ENCODE measurements around the gene ANKRD12. TPM values are rescaled to one million over a fixed set of nuclear protein-coding genes. Genes with fewer than 3 reads are reported as not detected.
A peak's percentile ranks its signal among the peaks of the same experiment; 100 is the strongest.

ANKRD12 gene
- total RNA-seq, 1 experiment from 2014 or later, result 31.6 TPM

- Histone ChIP-seq H3K9me2 (ENCODE audit: insufficient read depth) (no peaks in the 10 kb centered on the region), H3F3A (ENCODE audit: insufficient read depth, low read depth) (no peaks in the 10 kb centered on the region), H3K4me1 (replicated peaks; ENCODE audit: insufficient read depth) (0 out of 2 replicates have a peak, but pooled peaks cover 8% of the 10 kb centered on the region), H3K4me3 (no peak overlapping the region), H2AFZ (no peak overlapping the region), H3K9me3 (ENCODE audit: insufficient read depth, low read depth) (no peaks in the 10 kb centered on the region; the same call in 1 of the 2 replicates), H3K27ac (no peak overlapping the region), H3K36me3 (ENCODE audit: low read depth) (no peaks in the 10 kb centered on the region), H4K20me1 (ENCODE audit: insufficient read depth) (no peaks in the 10 kb centered on the region), H3K27me3 (ENCODE audit: insufficient read depth, low read depth) (no peaks in the 10 kb centered on the region), H3K4me2 (no peak overlapping the region), H3K79me2 (ENCODE audit: low read depth) (no peaks in the 10 kb centered on the region)
- DNase-seq, result peak in 1 of 2 experiments; percentile 63
- intact Hi-C loops (cut with micrococcal nuclease; ENCODE audit: unreplicated experiment), result no loop called here
- ChIA-PET POLR2A (ENCODE audit: unreplicated experiment) (interaction anchor here (0.6 kb wide), 1 partner anchor 438 kb away, joined by 3 read pairs; no protein-coding TSS in a partner anchor), CTCF (no interaction called here)
- BruUV-seq (replicated peaks), result no TSS peak
- no peak for TF ChIP-seq EZH2 (IDR thresholded peaks at IDR 0.05; ENCODE audit: low read depth)
- TF ChIP-seq CTCF (conservative IDR thresholded peaks at IDR 0.05), result no peak
Observed at GRCh38 chr18:9296233-9297006, 159.8 kb downstream of the ANKRD12 start.

GRCh38 chr18:9297007-9297393 lies 160.4 kb downstream of the ANKRD12 start:
- H3K27ac ChIP-seq, result no peak overlapping the region
- POLR2A ChIA-PET (ENCODE audit: unreplicated experiment), result no interaction called here
- CTCF ChIA-PET, result no interaction called here
- no peak overlapping the region for H3K4me3 ChIP-seq
- no peak for TF ChIP-seq CTCF (conservative IDR thresholded peaks at IDR 0.05)
- TF ChIP-seq EZH2 (IDR thresholded peaks at IDR 0.05; ENCODE audit: low read depth), result no peak
- no TSS peak for BruUV-seq (replicated peaks)
- no peaks in the 10 kb centered on the region for H3K9me2 ChIP-seq (ENCODE audit: insufficient read depth)
- no peaks in the 10 kb centered on the region; the same call in 1 of the 2 replicates for H3K9me3 ChIP-seq (ENCODE audit: insufficient read depth, low read depth)
- no peak overlapping the region for H2AFZ ChIP-seq
- H3K4me2 ChIP-seq, result no peak overlapping the region
- 0 out of 2 replicates have a peak, but pooled peaks cover 8% of the 10 kb centered on the region for H3K4me1 ChIP-seq (replicated peaks; ENCODE audit: insufficient read depth)
- no peaks in the 10 kb centered on the region for H4K20me1 ChIP-seq (ENCODE audit: insufficient read depth)
- no peaks in the 10 kb centered on the region for H3K79me2 ChIP-seq (ENCODE audit: low read depth)
- H3K27me3 ChIP-seq (ENCODE audit: insufficient read depth, low read depth), result no peaks in the 10 kb centered on the region
- no peaks in the 10 kb centered on the region for H3F3A ChIP-seq (ENCODE audit: insufficient read depth, low read depth)
- intact Hi-C loops (cut with micrococcal nuclease; ENCODE audit: unreplicated experiment), result no loop called here
- DNase-seq, result no peak
- H3K36me3 ChIP-seq (ENCODE audit: low read depth), result no peaks in the 10 kb centered on the region

- ChIA-PET CTCF (no interaction called here), POLR2A (ENCODE audit: unreplicated experiment) (no interaction called here)
- H3K4me3 ChIP-seq, result no peak overlapping the region
- no peaks in the 10 kb centered on the region for H3K9me2 ChIP-seq (ENCODE audit: insufficient read depth)
- no TSS peak for BruUV-seq (replicated peaks)
- intact Hi-C loops (cut with micrococcal nuclease; ENCODE audit: unreplicated experiment), result no loop called here
- no peak overlapping the region for H3K27ac ChIP-seq
- H3K4me2 ChIP-seq, result no peak overlapping the region
- H3K9me3 ChIP-seq (ENCODE audit: insufficient read depth, low read depth), result peaks cover 25% of the 10 kb centered on the region; the same call in 1 of the 2 replicates
- no peaks in the 10 kb centered on the region for H3K27me3 ChIP-seq (ENCODE audit: insufficient read depth, low read depth)
- H3F3A ChIP-seq (ENCODE audit: insufficient read depth, low read depth), result no peaks in the 10 kb centered on the region
- H3K36me3 ChIP-seq (ENCODE audit: low read depth), result no peaks in the 10 kb centered on the region
- H2AFZ ChIP-seq, result no peak overlapping the region
- no peaks in the 10 kb centered on the region for H3K79me2 ChIP-seq (ENCODE audit: low read depth)
- H3K4me1 ChIP-seq (replicated peaks; ENCODE audit: insufficient read depth), result no peaks in the 10 kb centered on the region
- TF ChIP-seq EZH2 (IDR thresholded peaks at IDR 0.05; ENCODE audit: low read depth) (no peak), CTCF (conservative IDR thresholded peaks at IDR 0.05) (no peak)
- H4K20me1 ChIP-seq (ENCODE audit: insufficient read depth), result no peaks in the 10 kb centered on the region
- DNase-seq, result no peak
Observed at GRCh38 chr18:9304388-9305070, 167.9 kb downstream of the ANKRD12 start.

Measured in PC-9 (cell line).